H1 (cell line): ENCODE data around the gene OR6C75. TPM values are rescaled to one million over a fixed set of nuclear protein-coding genes. Genes with fewer than 3 reads are reported as not detected.

ENCODE experiments used
- CTCF ChIA-PET: fragments of 300-600 bp; sonication (Branson Sonifier 250); formaldehyde crosslinking; loops from one replicate; lab custom pipeline; 2021; ENCODE audit not compliant: partially characterized antibody; lab: Charles Lee
- POLR2A ChIA-PET: fragments of 300-600 bp; sonication (Branson Sonifier 250); formaldehyde crosslinking; loops from one replicate; lab custom pipeline; 2021; ENCODE audit warnings: inconsistent platforms; ENCODE audit not compliant: partially characterized antibody; lab: Charles Lee
- DNase-seq, 2 experiments: peaks; one replicate each; pipeline versions ENCODE4 v3.0.0 to v3.0.0-alpha.2; 2010 to 2022; ENCODE audit warnings: low spot score in 2 of 2, low read depth in 1 of 2, mixed read lengths in 1 of 2
- FAIRE-seq: peaks from 2 replicates; lab custom pipeline; 2011; peaks lifted over from hg19 to GRCh38; lab: Jason Lieb, UNC
- H2AFZ ChIP-seq: 2 replicates; pipeline ENCODE4 v1.8.1; 2012; ENCODE audit warnings: low read length, inconsistent platforms
- H2AK5ac ChIP-seq: 2 replicates; pipeline ENCODE4 v1.6.1; 2013; ENCODE audit warnings: low read depth, low read length
- H2BK120ac ChIP-seq: replicated peaks from 2 replicates; pipeline ENCODE3; 2013; ENCODE audit warnings: low read depth, low read length, inconsistent platforms
- H2BK12ac ChIP-seq: 2 replicates; pipeline ENCODE4 v1.6.1; 2013; ENCODE audit warnings: low read depth, low read length
- H2BK15ac ChIP-seq: 2 replicates; pipeline ENCODE4 v1.6.1; 2013; ENCODE audit warnings: low read length
- H2BK20ac ChIP-seq: 2 replicates; pipeline ENCODE4 v1.6.1; 2013; ENCODE audit warnings: low read length
- H2BK5ac ChIP-seq: 2 replicates; pipeline ENCODE4 v1.6.1; 2013; ENCODE audit warnings: low read depth, low read length
- H3K14ac ChIP-seq: 2 replicates; pipeline ENCODE4 v1.6.1; 2013; ENCODE audit warnings: inconsistent platforms; ENCODE audit not compliant: insufficient read length
- H3K18ac ChIP-seq: 2 replicates; pipeline ENCODE4 v1.6.1; 2013; ENCODE audit warnings: low read length; ENCODE audit errors: extremely low read depth
- H3K23ac ChIP-seq: 2 replicates; pipeline ENCODE4 v1.6.1; 2013; ENCODE audit warnings: inconsistent platforms; ENCODE audit not compliant: insufficient read length
- H3K23me2 ChIP-seq: 2 replicates; pipeline ENCODE4 v1.6.1; 2013; ENCODE audit warnings: low read depth, low read length
- H3K27ac ChIP-seq: 2 replicates; pipeline ENCODE4 v1.6.1; 2011; ENCODE audit warnings: low read depth, low read length, inconsistent platforms
- H3K27me3 ChIP-seq, 4 experiments: replicated peaks in 1 of 4; 1 replicate in 1 of 4; 2 replicates in 3 of 4; pipeline versions ENCODE4 v1.6.1 to v1.8.1; 2011 to 2013; ENCODE audit warnings: low read length in 3 of 4, mild to moderate bottlenecking in 3 of 4, inconsistent platforms in 2 of 4, mixed read lengths in 2 of 4, moderate library complexity in 1 of 4; ENCODE audit not compliant: control insufficient read depth in 3 of 4, insufficient read depth in 3 of 4; ENCODE audit errors: extremely low read depth in 1 of 4
- H3K36me3 ChIP-seq, 4 experiments: 2 replicates each; pipeline versions ENCODE4 v1.6.1 to v1.8.1; 2011 to 2013; ENCODE audit warnings: mild to moderate bottlenecking in 4 of 4, low read length in 3 of 4, moderate library complexity in 2 of 4, control low read depth in 1 of 4, inconsistent platforms in 1 of 4; ENCODE audit not compliant: insufficient read depth in 4 of 4, control insufficient read depth in 2 of 4
- H3K4ac ChIP-seq: replicated peaks from 2 replicates; pipeline ENCODE3; 2013; ENCODE audit warnings: low read length, low read depth, mixed read lengths, inconsistent platforms; ENCODE audit not compliant: insufficient read length
- H3K4me1 ChIP-seq, 4 experiments: replicated peaks in 1 of 4; 1 replicate in 1 of 4; 2 replicates in 3 of 4; pipeline versions ENCODE4 v1.6.1 to v1.8.1; 2011 to 2013; ENCODE audit warnings: low read length in 3 of 4, inconsistent platforms in 2 of 4, mixed read lengths in 1 of 4; ENCODE audit not compliant: insufficient read depth in 4 of 4, control insufficient read depth in 3 of 4
- H3K4me2 ChIP-seq, 2 experiments: 2 replicates each; pipeline versions ENCODE4 v1.6.1 to v1.8.1; 2011 to 2013; ENCODE audit warnings: low read depth in 2 of 2, low read length in 2 of 2, control low read depth in 1 of 2, inconsistent platforms in 1 of 2, mild to moderate bottlenecking in 1 of 2; ENCODE audit not compliant: insufficient read depth in 1 of 2
- H3K4me3 ChIP-seq, 4 experiments: fragments of 200-600, 300-600 bp in 1 of 4; sonication (generic), shearing (Covaris generic), sonication (Bioruptor Twin) in 1 of 4; 2 replicates each; pipeline versions ENCODE4 v1.5.1 to v1.8.1; 2011 to 2016; ENCODE audit warnings: low read length in 4 of 4, low read depth in 3 of 4, control low read depth in 2 of 4, inconsistent platforms in 2 of 4, mild to moderate bottlenecking in 2 of 4, mixed read lengths in 1 of 4, moderate library complexity in 1 of 4; ENCODE audit not compliant: insufficient read depth in 2 of 4; ENCODE audit errors: extremely low read depth in 1 of 4
- H3K56ac ChIP-seq: replicated peaks from 2 replicates; pipeline ENCODE3; 2013; ENCODE audit warnings: low read depth, mild to moderate bottlenecking, mixed read lengths, low read length, inconsistent platforms; ENCODE audit not compliant: insufficient read length
- H3K79me1 ChIP-seq: 2 replicates; pipeline ENCODE4 v1.6.1; 2013; ENCODE audit warnings: low read depth, low read length, control low read depth
- H3K79me2 ChIP-seq, 2 experiments: 2 replicates each; pipeline versions ENCODE4 v1.6.1 to v1.8.1; 2012 to 2013; ENCODE audit warnings: low read length in 2 of 2, mild to moderate bottlenecking in 2 of 2, inconsistent platforms in 1 of 2; ENCODE audit not compliant: insufficient read depth in 2 of 2, control insufficient read depth in 1 of 2
- H3K9ac ChIP-seq, 4 experiments: replicated peaks in 1 of 4; 1 replicate in 1 of 4; 2 replicates in 3 of 4; pipeline versions ENCODE4 v1.6.1 to v1.8.1; 2011 to 2013; ENCODE audit warnings: low read depth in 3 of 4, low read length in 3 of 4, control low read depth in 2 of 4, mild to moderate bottlenecking in 2 of 4, moderate library complexity in 2 of 4, inconsistent platforms in 1 of 4; ENCODE audit errors: extremely low read depth in 1 of 4
- H3K9me3 ChIP-seq, 2 experiments: 2 replicates each; pipeline versions ENCODE4 v1.6.1 to v1.8.1; 2012 to 2013; ENCODE audit warnings: mild to moderate bottlenecking in 2 of 2, moderate library complexity in 2 of 2, control low read depth in 1 of 2, inconsistent platforms in 1 of 2, low read depth in 1 of 2, low read length in 1 of 2, mixed read lengths in 1 of 2; ENCODE audit not compliant: insufficient read depth in 2 of 2
- H4K20me1 ChIP-seq, 2 experiments: replicated peaks in 1 of 2; 2 replicates each; pipeline versions ENCODE3 to v1.8.1; 2011 to 2013; ENCODE audit warnings: inconsistent platforms in 2 of 2, low read length in 2 of 2, mild to moderate bottlenecking in 1 of 2; ENCODE audit not compliant: insufficient read depth in 2 of 2, control insufficient read depth in 1 of 2
- H4K5ac ChIP-seq: 2 replicates; pipeline ENCODE4 v1.6.1; 2013; ENCODE audit warnings: low read length, low read depth, mixed read lengths, inconsistent platforms; ENCODE audit not compliant: insufficient read length
- H4K8ac ChIP-seq: 2 replicates; pipeline ENCODE4 v1.8.0; 2013; ENCODE audit warnings: mild to moderate bottlenecking, moderate library complexity, low read length, inconsistent platforms; ENCODE audit not compliant: insufficient read depth; ENCODE audit errors: extremely low read depth
- H4K91ac ChIP-seq: replicated peaks from 2 replicates; pipeline ENCODE3; 2013; ENCODE audit warnings: low read length, mixed read lengths, inconsistent platforms; ENCODE audit not compliant: insufficient read length
- CHD2 ChIP-seq: IDR thresholded peaks from 2 replicates; pipeline ENCODE4 v1.6.1; 2012; ENCODE audit warnings: low read length, improper control_type of control experiment
- NRF1 ChIP-seq: IDR thresholded peaks from 2 replicates; pipeline ENCODE4 v1.6.1; 2011; ENCODE audit warnings: mild to moderate bottlenecking, low read depth, low read length, improper control_type of control experiment
- POLR2A ChIP-seq, 2 experiments: IDR thresholded peaks; 1 replicate in 1 of 2; 2 replicates in 1 of 2; pipeline ENCODE4 v1.6.1; 2011; ENCODE audit warnings: low read depth in 2 of 2, low read length in 2 of 2, mild to moderate bottlenecking in 2 of 2; ENCODE audit errors: control extremely low read depth in 1 of 2
- POLR2AphosphoS5 ChIP-seq: IDR thresholded peaks from 2 replicates; pipeline ENCODE4 v1.6.1; 2011; ENCODE audit warnings: low read depth, low read length
- RNF2 ChIP-seq: fragments of 200-900, 300-1000 bp; sonication (generic); IDR thresholded peaks from 2 replicates; pipeline ENCODE4 v1.7.1; 2016; ENCODE audit warnings: borderline replicate concordance, low read depth, mild to moderate bottlenecking, antibody characterized with exemption, low read length; ENCODE audit not compliant: poor library complexity, severe bottlenecking; ENCODE audit errors: missing control alignments
- SIX5 ChIP-seq: IDR thresholded peaks from 2 replicates; pipeline ENCODE4 v1.6.1; 2011; ENCODE audit warnings: mild to moderate bottlenecking, low read depth, low read length
- TAF1 ChIP-seq: IDR thresholded peaks from 2 replicates; pipeline ENCODE4 v1.6.1; 2011; ENCODE audit warnings: mild to moderate bottlenecking, low read depth, low read length
- TAF7 ChIP-seq: optimal IDR thresholded peaks from 2 replicates; pipeline ENCODE3; 2011; ENCODE audit warnings: low read depth, mild to moderate bottlenecking, inconsistent platforms, low read length, moderate library complexity, borderline replicate concordance
- ZNF274 ChIP-seq: IDR thresholded peaks from 2 replicates; pipeline ENCODE4 v1.7.0; 2012; ENCODE audit warnings: low read length, borderline replicate concordance; ENCODE audit errors: extremely low read depth
- WGBS, 2 experiments: shearing (Covaris generic) in 1 of 2; methylation state at CpG; one replicate each; pipeline versions ENCODE4 v1.1.6 to v1.1.7; 2013 to 2015; ENCODE audit warnings: low lambda C conversion rate in 2 of 2, mixed read lengths in 2 of 2, inconsistent platforms in 1 of 2, low coverage in 1 of 2, missing lambda C conversion rate in 1 of 2; ENCODE audit not compliant: insufficient replicate concordance in 2 of 2, insufficient coverage in 1 of 2, insufficient read length in 1 of 2; ENCODE audit errors: extremely low coverage in 1 of 2, missing lambda C conversion rate in 1 of 2; 5-methylcytosine and 5-hydroxymethylcytosine counted together
- polyA plus RNA-seq, 7 experiments: library from polyadenylated mRNA; depleted of rRNA in 3 of 7; stranded (reverse) in 5 of 7; unstranded in 2 of 7; fragments of >200 nt in 5 of 7; fragments of 200-250 nt in 2 of 7; gene quantifications; 1 replicate in 5 of 7; 2 replicates in 1 of 7; 4 replicates in 1 of 7; pipeline versions ENCODE4 v1.2.1 to v1.2.3, GENCODE V29; 2011 to 2013; ENCODE audit warnings: missing spikeins in 2 of 7, mixed read lengths in 2 of 7
- total RNA-seq: library from RNA; stranded (reverse); fragmentation: NEBNext Ultra II Directional; extraction: Animal tissue kit (Norgen Biotek cat#: 25700); gene quantifications from 2 replicates; pipeline ENCODE4 v1.2.1, GENCODE V29; 2021
- TF ChIP-seq, protein P1 (sequence below): IDR thresholded peaks from 2 replicates; pipeline ENCODE4 v1.6.1; 2012; ENCODE audit warnings: inconsistent platforms
- TF ChIP-seq, protein P2 (sequence below): IDR thresholded peaks from 2 replicates; pipeline ENCODE4 v1.6.1; 2012; ENCODE audit warnings: inconsistent platforms

The OR6C75 gene
- total and polyA plus RNA-seq, 2 of the 8 experiments (the other 6 are each of a cell fraction or from before 2014, with no cell fraction given), result not detected

DNA sequence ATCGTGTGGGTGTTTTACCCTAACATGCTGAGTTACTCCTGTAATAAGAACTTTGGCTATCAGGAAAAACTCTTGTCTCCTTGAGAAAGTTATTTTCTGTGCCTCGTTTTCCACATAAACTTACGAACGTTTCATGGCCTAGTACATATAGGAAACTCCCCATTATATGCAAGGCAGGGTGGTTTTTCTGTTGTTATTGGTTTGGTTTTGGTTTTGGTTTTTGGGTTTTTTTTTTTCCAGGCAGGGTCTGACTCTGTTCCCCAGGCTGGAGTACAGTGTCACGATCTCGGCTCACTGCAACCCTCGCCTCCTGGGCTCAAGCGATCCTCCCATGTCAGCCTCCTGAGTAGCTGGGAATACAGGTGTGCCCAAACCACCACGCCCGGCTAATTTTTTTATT, 26.8 kb upstream of the OR6C75 start:
- POLR2A ChIA-PET, result no interaction called here
- Histone ChIP-seq H3K27me3 (no peaks in the 10 kb centered on the region), H2BK15ac (no peak overlapping the region), H4K8ac (no peak overlapping the region), H3K9ac (no peak overlapping the region), H4K91ac (no peak overlapping the region), H3K4me3 (no peak overlapping the region), H3K23me2 (no peaks in the 10 kb centered on the region), H3K4me1 (peaks cover 0 to 3% (median 0%) of the 10 kb centered on the region in 4 experiments; a peak in 1 of 7 replicates), H3K14ac (no peak overlapping the region), H3K56ac (no peak overlapping the region), H3K18ac (no peak overlapping the region), H3K36me3 (no peaks in the 10 kb centered on the region), H3K4me2 (no peak overlapping the region), H2BK120ac (no peak overlapping the region), H3K4ac (no peak overlapping the region)
- CTCF ChIA-PET, result interaction anchor here (1.2 kb wide), 1 partner anchor 180 kb away, joined by 3 read pairs; no protein-coding TSS in a partner anchor
- no peak for FAIRE-seq
- no peak for TF ChIP-seq ZNF274
- TF ChIP-seq SIX5, result no peak
- TF ChIP-seq, protein P1, sequence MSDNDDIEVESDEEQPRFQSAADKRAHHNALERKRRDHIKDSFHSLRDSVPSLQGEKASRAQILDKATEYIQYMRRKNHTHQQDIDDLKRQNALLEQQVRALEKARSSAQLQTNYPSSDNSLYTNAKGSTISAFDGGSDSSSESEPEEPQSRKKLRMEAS, result no peak
- no peak for TF ChIP-seq POLR2A (IDR thresholded peaks at IDR 0.05; ENCODE audit: control extremely low read depth in 1 of 2, low read depth in 2 of 2, low read length in 2 of 2)
- no peak for TF ChIP-seq POLR2AphosphoS5
- no peak for TF ChIP-seq TAF1
- TF ChIP-seq CHD2, result no peak
- TF ChIP-seq, protein P2, sequence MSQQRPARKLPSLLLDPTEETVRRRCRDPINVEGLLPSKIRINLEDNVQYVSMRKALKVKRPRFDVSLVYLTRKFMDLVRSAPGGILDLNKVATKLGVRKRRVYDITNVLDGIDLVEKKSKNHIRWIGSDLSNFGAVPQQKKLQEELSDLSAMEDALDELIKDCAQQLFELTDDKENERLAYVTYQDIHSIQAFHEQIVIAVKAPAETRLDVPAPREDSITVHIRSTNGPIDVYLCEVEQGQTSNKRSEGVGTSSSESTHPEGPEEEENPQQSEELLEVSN, result no peak
- TF ChIP-seq RNF2, result no peak
- TF ChIP-seq NRF1, result no peak
- no peak for TF ChIP-seq TAF7
- TF ChIP-seq, all 59 proteins: peak for 0
- Histone ChIP-seq H2BK5ac (no peak overlapping the region), H2BK12ac (no peak overlapping the region), H2BK20ac (no peak overlapping the region), H3K23ac (no peak overlapping the region), H3K27ac (no peak overlapping the region), H3K79me2 (no peaks in the 10 kb centered on the region), H2AK5ac (no peak overlapping the region), H4K5ac (no peak overlapping the region), H3K79me1 (no peaks in the 10 kb centered on the region), H3K9me3 (no peaks in the 10 kb centered on the region), H4K20me1 (no peaks in the 10 kb centered on the region), H2AFZ (no peak overlapping the region)
- no peak for DNase-seq
- WGBS, 2 experiments, result 94% methylated on average over 10 of the region's 10 CpGs; no CpG with 5 or more reads in 1 of the 2 experiments
